Measurements from ENCODE around the gene PPIP5K1.
"Not testable (repeated sequence)": the region's sequence is repeated elsewhere in the genome, so short reads cannot be mapped to it uniquely, and the experiment has no call there.

Gene PPIP5K1

GRCh38 chr15:43589778-43590466 is at the start of gene PPIP5K1:
Gene PPIP5K1, minus strand, starts transcription at chr15:43590208. Its CDS starts 5,704 bp downstream, at chr15:43584504.
- not testable (repeated sequence) for DNase-seq

- not testable (repeated sequence) for DNase-seq
Measured at GRCh38 chr15:43638464-43639204, 48.6 kb upstream of the PPIP5K1 start.

- not testable (repeated sequence) for DNase-seq
Measured at GRCh38 chr15:43626937-43627336, 36.9 kb upstream of the PPIP5K1 start.

- no peak for DNase-seq
Measured at GRCh38 chr15:43625106-43625505, 35.1 kb upstream of the PPIP5K1 start.

- DNase-seq, result not testable (repeated sequence)
Measured at GRCh38 chr15:43622068-43622799, 32.2 kb upstream of the PPIP5K1 start.

GRCh38 chr15:43618700-43619099 is 28.7 kb upstream of the PPIP5K1 start, which contains the start of gene STRC:
Gene STRC, minus strand, starts transcription at chr15:43618800. Its CDS starts 78 bp downstream, at chr15:43618722.
- not testable (repeated sequence) for DNase-seq

GRCh38 chr15:43617750-43618149 is 27.7 kb upstream of the PPIP5K1 start:
- not testable (repeated sequence) for DNase-seq

- DNase-seq, result not testable (repeated sequence)
Measured at GRCh38 chr15:43602233-43602632, 12.2 kb upstream of the PPIP5K1 start.

- DNase-seq, result not testable (repeated sequence)
Measured at GRCh38 chr15:43600200-43600599, 10.2 kb upstream of the PPIP5K1 start.

GRCh38 chr15:43599131-43599530 is 9.1 kb upstream of the PPIP5K1 start:
- not testable (repeated sequence) for DNase-seq

- DNase-seq, result not testable (repeated sequence)
Measured at GRCh38 chr15:43593328-43594190, 3.6 kb upstream of the PPIP5K1 start, which contains the start of gene CKMT1B. Gene CKMT1B, plus strand, starts transcription at chr15:43594027. Its CDS starts 192 bp downstream, at chr15:43594219.

- not testable (repeated sequence) for DNase-seq
Measured at GRCh38 chr15:43592841-43593240, 2.8 kb upstream of the PPIP5K1 start.

- not testable (repeated sequence) for DNase-seq
Measured at GRCh38 chr15:43574607-43575006, 15.4 kb downstream of the PPIP5K1 start.

GRCh38 chr15:43566615-43567014 is 23.4 kb downstream of the PPIP5K1 start:
- not testable (repeated sequence) for DNase-seq

GRCh38 chr15:43563793-43564192 is 26.2 kb downstream of the PPIP5K1 start:
- not testable (repeated sequence) for DNase-seq

GRCh38 chr15:43562753-43563152 is 27.3 kb downstream of the PPIP5K1 start:
- DNase-seq, result not testable (repeated sequence)

GRCh38 chr15:43552986-43553385 is 37.0 kb downstream of the PPIP5K1 start:
- DNase-seq, result no peak

- no peak for DNase-seq
Measured at GRCh38 chr15:43552256-43552655, 37.8 kb downstream of the PPIP5K1 start.

GRCh38 chr15:43550527-43551363 is 39.3 kb downstream of the PPIP5K1 start:
- no peak for DNase-seq

- DNase-seq, result no peak
Measured at GRCh38 chr15:43547539-43547938, 42.5 kb downstream of the PPIP5K1 start.

GRCh38 chr15:43545426-43545825 is 44.6 kb downstream of the PPIP5K1 start:
- DNase-seq, result no peak
